GM23338 (cell line): Measurements from ENCODE around the gene NAA80. TPM values are rescaled to one million over a fixed set of nuclear protein-coding genes. Genes with fewer than 3 reads are reported as not detected.

ENCODE experiments used
- ATAC-seq: fragments of 200-7000 bp; cut with Tn5 transposase; 3 replicates; pipeline ENCODE4 v1.9.1; 2020
- DNase-seq: peaks from one replicate; pipeline ENCODE4 v3.0.0-alpha.2; 2015; ENCODE audit warnings: low spot score
- H2AFZ ChIP-seq: fragments of 200-600 bp; sonication (generic); 2 replicates; pipeline ENCODE4 v1.8.0; 2016; ENCODE audit warnings: antibody characterized with exemption, mild to moderate bottlenecking, moderate library complexity
- H3F3A ChIP-seq: fragments of 200-600 bp; sonication (generic); replicated peaks from 2 replicates; pipeline ENCODE4 v1.8.0; 2017; ENCODE audit warnings: antibody characterized with exemption, mixed run types, low read depth
- H3K27ac ChIP-seq: fragments of 200-600 bp; sonication (generic); 2 replicates; pipeline ENCODE4 v1.6.1; 2016; ENCODE audit warnings: low read depth
- H3K27me3 ChIP-seq: fragments of 200-600 bp; sonication (generic); 2 replicates; pipeline ENCODE4 v1.8.0; 2016; ENCODE audit warnings: mild to moderate bottlenecking, mixed run types, moderate library complexity; ENCODE audit not compliant: insufficient read depth
- H3K36me3 ChIP-seq: fragments of 200-600 bp; sonication (generic); 2 replicates; pipeline ENCODE4 v1.8.0; 2016; ENCODE audit warnings: mild to moderate bottlenecking; ENCODE audit not compliant: insufficient read depth
- H3K4me1 ChIP-seq: fragments of 200-600 bp; sonication (generic); 2 replicates; pipeline ENCODE4 v1.8.0; 2016; ENCODE audit warnings: mild to moderate bottlenecking, moderate library complexity; ENCODE audit not compliant: insufficient read depth
- H3K4me2 ChIP-seq: fragments of 200-600 bp; sonication (generic); 2 replicates; pipeline ENCODE4 v1.7.1; 2017; ENCODE audit warnings: mixed run types
- H3K4me3 ChIP-seq: fragments of 200-600 bp; sonication (generic); 2 replicates; pipeline ENCODE4 v1.6.1; 2016; ENCODE audit warnings: mixed run types
- H3K79me2 ChIP-seq: fragments of 200-600 bp; sonication (generic); replicated peaks from 2 replicates; pipeline ENCODE4 v1.8.0; 2017; ENCODE audit warnings: mild to moderate bottlenecking; ENCODE audit not compliant: insufficient read depth
- H3K9me2 ChIP-seq: fragments of 200-600 bp; sonication (generic); 2 replicates; pipeline ENCODE4 v1.8.0; 2017; ENCODE audit not compliant: insufficient read depth
- H4K20me1 ChIP-seq: fragments of 200-600 bp; sonication (generic); replicated peaks from 2 replicates; pipeline ENCODE4 v1.8.0; 2017; ENCODE audit warnings: mild to moderate bottlenecking; ENCODE audit not compliant: insufficient read depth
- H3K27ac Mint-ChIP-seq: 2 replicates; pipeline ENCODE4 v1.8.0; 2020; ENCODE audit warnings: inconsistent platforms, mild to moderate bottlenecking, moderate library complexity, mixed read lengths
- H3K27me3 Mint-ChIP-seq: 3 replicates; pipeline ENCODE4 v1.8.0; 2022; ENCODE audit warnings: low read depth, mild to moderate bottlenecking, moderate library complexity, mixed read lengths, inconsistent platforms; ENCODE audit not compliant: insufficient read depth, poor library complexity
- H3K36me3 Mint-ChIP-seq: 3 replicates; pipeline ENCODE4 v1.8.0; 2021; ENCODE audit warnings: low read depth, mild to moderate bottlenecking, inconsistent platforms, moderate library complexity, mixed read lengths
- H3K4me1 Mint-ChIP-seq: 3 replicates; pipeline ENCODE4 v1.8.0; 2020; ENCODE audit warnings: mild to moderate bottlenecking, inconsistent platforms, mixed read lengths
- H3K4me3 Mint-ChIP-seq: 3 replicates; pipeline ENCODE4 v1.8.0; 2021; ENCODE audit warnings: moderate library complexity, mild to moderate bottlenecking, inconsistent platforms, mixed read lengths
- H3K9me3 Mint-ChIP-seq: 3 replicates; pipeline ENCODE4 v1.8.0; 2020; ENCODE audit warnings: moderate library complexity, mild to moderate bottlenecking, inconsistent platforms, mixed read lengths
- CREB1 ChIP-seq: fragments of 250-450 bp; sonication (Bioruptor Pico); IDR thresholded peaks from 2 replicates; pipeline ENCODE4 v1.5.0; 2020; ENCODE audit warnings: low read depth, mild to moderate bottlenecking, moderate library complexity
- EZH2 ChIP-seq: fragments of 200-600 bp; sonication (generic); IDR thresholded peaks from one replicate; pipeline ENCODE4 v1.8.0; 2017; ENCODE audit warnings: antibody characterized with exemption, mild to moderate bottlenecking, low read depth; ENCODE audit not compliant: unreplicated experiment
- JUNB ChIP-seq: IDR thresholded peaks from one replicate; pipeline ENCODE4 v1.6.1; 2016; ENCODE audit warnings: antibody characterized with exemption; ENCODE audit not compliant: unreplicated experiment
- POLR2AphosphoS5 ChIP-seq: IDR thresholded peaks from 2 replicates; pipeline ENCODE4 v1.6.1; 2016; ENCODE audit warnings: antibody characterized with exemption, low read depth
- polyA plus RNA-seq: library from polyadenylated mRNA; unstranded; fragments of >200 nt; fragmentation: Nextera tagmentation; extraction: Ambion mirVana; gene quantifications from 2 replicates; pipeline ENCODE4 v1.2.1, GENCODE V29; 2016
- total RNA-seq: library from RNA; depleted of rRNA; stranded (reverse); fragments of >200 nt; shearing (Covaris generic); gene quantifications from 2 replicates; pipeline ENCODE4 v1.2.3, GENCODE V29; 2014
- TF ChIP-seq, protein P1 (sequence below): IDR thresholded peaks from 2 replicates; pipeline ENCODE4 v1.6.1; 2016; ENCODE audit warnings: antibody characterized with exemption
- TF ChIP-seq, protein P2 (sequence below): IDR thresholded peaks from one replicate; pipeline ENCODE4 v1.6.1; 2018; ENCODE audit warnings: antibody characterized with exemption; ENCODE audit not compliant: unreplicated experiment
- TF ChIP-seq, protein P3 (sequence below), 2 experiments: fragments of 200-600 bp in 1 of 2; sonication (generic) in 1 of 2; conservative IDR thresholded peaks; 2 replicates each; pipeline versions ENCODE4 v1.5.1 to v1.6.1; 2016 to 2017; ENCODE audit warnings: antibody characterized with exemption in 2 of 2, low read depth in 2 of 2, mild to moderate bottlenecking in 2 of 2, moderate library complexity in 1 of 2

Gene NAA80
- total and polyA plus RNA-seq, 2 experiments from 2014 or later, result 12.1 to 16.7 TPM

DNA sequence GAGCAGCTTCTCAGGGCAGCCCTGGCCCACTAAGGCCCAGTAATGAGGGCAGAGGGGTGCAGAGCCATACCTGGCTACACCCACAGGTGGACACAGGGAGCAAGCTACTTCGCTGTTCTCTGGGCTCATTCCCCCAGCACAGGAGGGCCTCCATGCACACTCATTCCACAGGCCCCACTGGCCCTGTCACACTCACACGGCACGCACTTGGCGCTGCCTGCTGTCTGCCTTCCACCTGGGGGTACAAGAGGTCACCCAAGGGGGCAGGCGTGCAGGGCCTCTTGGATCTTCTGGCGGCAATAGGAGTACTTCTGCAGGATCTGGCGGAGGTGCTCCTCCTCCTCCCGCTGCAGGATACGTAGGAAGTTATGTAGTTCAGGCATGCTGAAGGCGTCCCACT lies 31.1 kb upstream of the NAA80 start (continued):
- TF ChIP-seq, protein P1, sequence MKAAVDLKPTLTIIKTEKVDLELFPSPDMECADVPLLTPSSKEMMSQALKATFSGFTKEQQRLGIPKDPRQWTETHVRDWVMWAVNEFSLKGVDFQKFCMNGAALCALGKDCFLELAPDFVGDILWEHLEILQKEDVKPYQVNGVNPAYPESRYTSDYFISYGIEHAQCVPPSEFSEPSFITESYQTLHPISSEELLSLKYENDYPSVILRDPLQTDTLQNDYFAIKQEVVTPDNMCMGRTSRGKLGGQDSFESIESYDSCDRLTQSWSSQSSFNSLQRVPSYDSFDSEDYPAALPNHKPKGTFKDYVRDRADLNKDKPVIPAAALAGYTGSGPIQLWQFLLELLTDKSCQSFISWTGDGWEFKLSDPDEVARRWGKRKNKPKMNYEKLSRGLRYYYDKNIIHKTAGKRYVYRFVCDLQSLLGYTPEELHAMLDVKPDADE, result no peak
- TF ChIP-seq, protein P2, sequence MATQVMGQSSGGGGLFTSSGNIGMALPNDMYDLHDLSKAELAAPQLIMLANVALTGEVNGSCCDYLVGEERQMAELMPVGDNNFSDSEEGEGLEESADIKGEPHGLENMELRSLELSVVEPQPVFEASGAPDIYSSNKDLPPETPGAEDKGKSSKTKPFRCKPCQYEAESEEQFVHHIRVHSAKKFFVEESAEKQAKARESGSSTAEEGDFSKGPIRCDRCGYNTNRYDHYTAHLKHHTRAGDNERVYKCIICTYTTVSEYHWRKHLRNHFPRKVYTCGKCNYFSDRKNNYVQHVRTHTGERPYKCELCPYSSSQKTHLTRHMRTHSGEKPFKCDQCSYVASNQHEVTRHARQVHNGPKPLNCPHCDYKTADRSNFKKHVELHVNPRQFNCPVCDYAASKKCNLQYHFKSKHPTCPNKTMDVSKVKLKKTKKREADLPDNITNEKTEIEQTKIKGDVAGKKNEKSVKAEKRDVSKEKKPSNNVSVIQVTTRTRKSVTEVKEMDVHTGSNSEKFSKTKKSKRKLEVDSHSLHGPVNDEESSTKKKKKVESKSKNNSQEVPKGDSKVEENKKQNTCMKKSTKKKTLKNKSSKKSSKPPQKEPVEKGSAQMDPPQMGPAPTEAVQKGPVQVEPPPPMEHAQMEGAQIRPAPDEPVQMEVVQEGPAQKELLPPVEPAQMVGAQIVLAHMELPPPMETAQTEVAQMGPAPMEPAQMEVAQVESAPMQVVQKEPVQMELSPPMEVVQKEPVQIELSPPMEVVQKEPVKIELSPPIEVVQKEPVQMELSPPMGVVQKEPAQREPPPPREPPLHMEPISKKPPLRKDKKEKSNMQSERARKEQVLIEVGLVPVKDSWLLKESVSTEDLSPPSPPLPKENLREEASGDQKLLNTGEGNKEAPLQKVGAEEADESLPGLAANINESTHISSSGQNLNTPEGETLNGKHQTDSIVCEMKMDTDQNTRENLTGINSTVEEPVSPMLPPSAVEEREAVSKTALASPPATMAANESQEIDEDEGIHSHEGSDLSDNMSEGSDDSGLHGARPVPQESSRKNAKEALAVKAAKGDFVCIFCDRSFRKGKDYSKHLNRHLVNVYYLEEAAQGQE, result no peak

DNA sequence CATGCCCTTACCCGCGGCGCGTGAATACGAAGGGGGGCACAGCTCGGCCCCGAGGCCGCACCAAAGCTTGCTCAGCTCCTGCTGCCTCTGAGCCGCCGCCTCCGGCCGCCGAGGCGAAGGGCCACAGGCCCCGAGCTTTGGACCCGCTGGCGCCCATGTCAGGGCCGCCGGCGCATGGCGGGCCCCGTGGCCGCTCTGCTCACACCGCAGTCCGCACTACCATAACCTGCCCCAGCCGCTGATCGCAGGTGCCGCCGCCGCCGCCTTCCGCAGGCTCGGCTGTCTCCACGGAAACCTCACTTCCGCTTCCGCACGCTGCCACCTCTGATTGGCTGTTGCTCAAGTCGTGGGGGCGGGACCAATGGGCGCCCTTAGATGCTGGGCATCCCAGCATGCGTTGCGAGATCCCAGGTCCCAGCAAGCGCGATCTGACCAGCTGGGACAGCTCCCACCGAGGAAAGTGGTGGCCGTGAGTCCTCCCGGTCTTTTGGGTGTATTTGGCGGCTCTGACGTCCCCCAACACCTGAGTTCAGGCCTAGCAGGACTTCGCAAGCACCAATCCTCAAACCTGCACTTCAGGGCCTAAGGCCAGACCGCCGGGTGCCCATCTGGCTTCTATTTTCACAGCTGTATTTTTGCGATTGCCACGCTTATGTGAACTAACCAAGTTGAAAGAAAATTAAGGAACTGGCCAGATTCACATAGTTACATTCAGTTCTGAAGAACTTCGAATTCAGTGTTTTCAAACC lies 28.9 kb upstream of the NAA80 start, which contains the start of gene TUSC2:
Gene TUSC2 (minus strand): TSS at position 281 of the 749 bp plus-strand sequence. CDS start 124 bp downstream, at position 157.
- H3K36me3 ChIP-seq, result peaks cover 8% of the 10 kb centered on the region
- Mint-ChIP-seq H3K36me3 (peaks cover 40% of the 10 kb centered on the region), H3K4me3 (peak within 1 kb of the TSS; percentile 91), H3K4me1 (peaks cover 27% of the 10 kb centered on the region), H3K27me3 (peaks cover 13% of the 10 kb centered on the region), H3K27ac (peak within 1 kb of the TSS; percentile 78), H3K9me3 (no peaks in the 10 kb centered on the region)
- ATAC-seq (peak; percentile 88), DNase-seq (peak; percentile 100)
- H3K79me2 ChIP-seq, result peaks cover 13% of the 10 kb centered on the region
- peak within 1 kb of the TSS; percentile 97 for H3K4me2 ChIP-seq
- H3F3A ChIP-seq, result peaks cover 24% of the 10 kb centered on the region; the same call in 1 of the 2 replicates
- H3K27me3 ChIP-seq, result no peaks in the 10 kb centered on the region
- H3K4me1 ChIP-seq, result peaks cover 13% of the 10 kb centered on the region
- H2AFZ ChIP-seq, result peak within 1 kb of the TSS; percentile 83; the same call in 1 of the 2 replicates
- H4K20me1 ChIP-seq, result peaks cover 8% of the 10 kb centered on the region; the same call in 1 of the 2 replicates
- no peaks in the 10 kb centered on the region for H3K9me2 ChIP-seq
- TF ChIP-seq EZH2 (no peak), JUNB (no peak), POLR2AphosphoS5 (peak; percentile 86), CREB1 (CRISPR knock-in tag) (peak; percentile 89)
- TF ChIP-seq, protein P1, result peak; percentile 10; the same call in 1 of the 2 replicates
- TF ChIP-seq, protein P3, sequence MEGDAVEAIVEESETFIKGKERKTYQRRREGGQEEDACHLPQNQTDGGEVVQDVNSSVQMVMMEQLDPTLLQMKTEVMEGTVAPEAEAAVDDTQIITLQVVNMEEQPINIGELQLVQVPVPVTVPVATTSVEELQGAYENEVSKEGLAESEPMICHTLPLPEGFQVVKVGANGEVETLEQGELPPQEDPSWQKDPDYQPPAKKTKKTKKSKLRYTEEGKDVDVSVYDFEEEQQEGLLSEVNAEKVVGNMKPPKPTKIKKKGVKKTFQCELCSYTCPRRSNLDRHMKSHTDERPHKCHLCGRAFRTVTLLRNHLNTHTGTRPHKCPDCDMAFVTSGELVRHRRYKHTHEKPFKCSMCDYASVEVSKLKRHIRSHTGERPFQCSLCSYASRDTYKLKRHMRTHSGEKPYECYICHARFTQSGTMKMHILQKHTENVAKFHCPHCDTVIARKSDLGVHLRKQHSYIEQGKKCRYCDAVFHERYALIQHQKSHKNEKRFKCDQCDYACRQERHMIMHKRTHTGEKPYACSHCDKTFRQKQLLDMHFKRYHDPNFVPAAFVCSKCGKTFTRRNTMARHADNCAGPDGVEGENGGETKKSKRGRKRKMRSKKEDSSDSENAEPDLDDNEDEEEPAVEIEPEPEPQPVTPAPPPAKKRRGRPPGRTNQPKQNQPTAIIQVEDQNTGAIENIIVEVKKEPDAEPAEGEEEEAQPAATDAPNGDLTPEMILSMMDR (conservative IDR thresholded peaks at IDR 0.05; ENCODE audit: low read depth in 2 of 2), result no peak
- peak within 1 kb of the TSS; percentile 69 for H3K27ac ChIP-seq
- H3K4me3 ChIP-seq, result peak within 1 kb of the TSS; percentile 94
